OCI-LY7 (cell line): ENCODE results near the gene GCLM. TPM values are rescaled to one million over a fixed set of nuclear protein-coding genes. Genes with fewer than 3 reads are reported as not detected.
A peak's percentile ranks its signal among the peaks of the same experiment; 100 is the strongest.

Experiments
- BruUV-seq: library from RNA; stranded (reverse); fragments of 400-500 nt; replicated peaks from 2 replicates; lab custom pipeline; 2021; lab: Mats Ljungman, UMichigan
- CTCF ChIA-PET: fragments of 300-600 bp; sonication (Branson Sonifier 250); formaldehyde crosslinking; loops from one replicate; lab custom pipeline; 2022; ENCODE audit warnings: antibody characterized with exemption; ENCODE audit not compliant: unreplicated experiment; lab: Charles Lee
- POLR2A ChIA-PET: fragments of 300-600 bp; sonication (Branson Sonifier 250); formaldehyde crosslinking; loops from one replicate; lab custom pipeline; 2022; ENCODE audit warnings: antibody characterized with exemption; lab: Charles Lee
- DNase-seq: peaks from one replicate; pipeline ENCODE4 v3.0.0-alpha.2; 2015; ENCODE audit warnings: low spot score
- H2AFZ ChIP-seq: fragments of 200-600 bp; sonication (generic), shearing (Covaris generic); 2 replicates; pipeline ENCODE4 v1.6.1; 2014; ENCODE audit warnings: mild to moderate bottlenecking, antibody characterized with exemption, low read length, moderate library complexity
- H3K27ac ChIP-seq: fragments of 200-600 bp; sonication (generic); 2 replicates; pipeline ENCODE4 v1.5.1; 2014; ENCODE audit warnings: mixed run types, low read depth, mild to moderate bottlenecking, moderate library complexity, low read length, inconsistent platforms; ENCODE audit not compliant: poor library complexity, severe bottlenecking
- H3K36me3 ChIP-seq: fragments of 200-600 bp; sonication (generic); 2 replicates; pipeline ENCODE4 v1.6.1; 2014; ENCODE audit warnings: mild to moderate bottlenecking, antibody characterized with exemption, low read length, moderate library complexity, mixed read lengths; ENCODE audit not compliant: insufficient read depth
- H3K4me1 ChIP-seq: fragments of 200-600 bp; sonication (generic); 2 replicates; pipeline ENCODE4 v1.5.1; 2014; ENCODE audit warnings: mild to moderate bottlenecking, low read length; ENCODE audit not compliant: insufficient read depth, poor library complexity, severe bottlenecking
- H3K4me2 ChIP-seq: fragments of 200-600 bp; sonication (generic); 2 replicates; pipeline ENCODE4 v1.6.1; 2014; ENCODE audit warnings: mild to moderate bottlenecking, low read length
- H3K4me3 ChIP-seq: fragments of 200-600 bp; sonication (generic); 2 replicates; pipeline ENCODE4 v1.5.1; 2014; ENCODE audit warnings: mild to moderate bottlenecking, low read depth, low read length; ENCODE audit not compliant: poor library complexity, severe bottlenecking
- H3K79me2 ChIP-seq: fragments of 200-600 bp; sonication (generic); 2 replicates; pipeline ENCODE4 v1.6.1; 2016; ENCODE audit warnings: low read depth, mild to moderate bottlenecking, low read length, moderate library complexity, mixed read lengths; ENCODE audit not compliant: insufficient read depth
- H3K9me2 ChIP-seq: fragments of 200-600 bp; sonication (generic); 2 replicates; pipeline ENCODE4 v1.6.1; 2016; ENCODE audit warnings: mild to moderate bottlenecking, low read length, mixed read lengths; ENCODE audit not compliant: insufficient read depth
- H3K9me3 ChIP-seq: fragments of 200-600 bp; sonication (generic); 2 replicates; pipeline ENCODE4 v1.6.1; 2014; ENCODE audit warnings: mild to moderate bottlenecking, mixed run types, low read length, mixed read lengths
- H4K20me1 ChIP-seq: fragments of 200-600 bp; sonication (generic); 2 replicates; pipeline ENCODE4 v1.6.1; 2014; ENCODE audit warnings: mild to moderate bottlenecking, antibody characterized with exemption, low read length, moderate library complexity, mixed read lengths; ENCODE audit not compliant: insufficient read depth
- CTCF ChIP-seq: fragments of 200-600 bp; sonication (generic); conservative IDR thresholded peaks from 2 replicates; pipeline ENCODE4 v1.5.1; 2014; ENCODE audit warnings: mild to moderate bottlenecking, antibody characterized with exemption, low read length, moderate library complexity, mixed read lengths
- EZH2phosphoT487 ChIP-seq: fragments of 200-600 bp; sonication (generic); IDR thresholded peaks from 2 replicates; pipeline ENCODE4 v1.6.1; 2018; ENCODE audit warnings: low read depth, borderline replicate concordance, mild to moderate bottlenecking, mixed run types, antibody characterized with exemption, low read length, moderate library complexity, mixed read lengths
- intact Hi-C: fragments of 100-400 bp; cut with micrococcal nuclease; formaldehyde crosslinking; loops from one replicate; pipeline ENCODE4 v1.10.0; 2022; ENCODE audit not compliant: unreplicated experiment
- total RNA-seq, 2 experiments: library from RNA; depleted of rRNA in 1 of 2; stranded (reverse); fragments of >200 nt in 1 of 2; shearing (Covaris generic) in 1 of 2; gene quantifications; 2 replicates each; pipeline ENCODE4 v1.2.3, GENCODE V29; 2014 to 2022

GCLM gene
- total RNA-seq, 2 experiments from 2014 or later: 7.0 to 24.0 TPM

GRCh38 chr1:93845538-93846205, 63.6 kb downstream of the GCLM start:
- no peaks in the 10 kb centered on the region for H4K20me1 ChIP-seq
- BruUV-seq: no TSS peak
- peak overlapping the region; percentile 95 for H2AFZ ChIP-seq
- no peaks in the 10 kb centered on the region for H3K36me3 ChIP-seq
- intact Hi-C loops: loop anchor here (2.0 to 5.0 kb wide), 4 partner anchors 138 to 499 kb away; partner anchors contain the start of gene BCAR3
- no peak for TF ChIP-seq CTCF
- no peak for TF ChIP-seq EZH2phosphoT487
- H3K4me3 ChIP-seq: peak overlapping the region; percentile 75
- no peaks in the 10 kb centered on the region for H3K79me2 ChIP-seq
- ChIA-PET POLR2A (interaction anchor here (0.5 to 1.8 kb wide), 12 partner anchors 31 to 765 kb away, joined by 3 to 7 read pairs (median 4); partner anchors contain the start of genes DNTTIP2 and DR1), CTCF (interaction anchor here (0.6 to 1.1 kb wide), 5 partner anchors 27 to 216 kb away, joined by 3 to 4 read pairs (median 3); no protein-coding TSS in a partner anchor)
- H3K27ac ChIP-seq: peak overlapping the region; percentile 84
- H3K4me2 ChIP-seq: peak overlapping the region; percentile 84
- H3K9me2 ChIP-seq: no peaks in the 10 kb centered on the region
- DNase-seq: peak; percentile 24
- H3K4me1 ChIP-seq: peaks cover 29% of the 10 kb centered on the region
- H3K9me3 ChIP-seq: no peaks in the 10 kb centered on the region

- Histone ChIP-seq H3K79me2 (no peaks in the 10 kb centered on the region), H4K20me1 (no peaks in the 10 kb centered on the region), H3K4me3 (no peak overlapping the region), H3K9me2 (no peaks in the 10 kb centered on the region), H3K4me1 (peaks cover 29% of the 10 kb centered on the region), H3K9me3 (no peaks in the 10 kb centered on the region), H3K4me2 (peak overlapping the region; percentile 25; the same call in 1 of the 2 replicates), H3K36me3 (no peaks in the 10 kb centered on the region), H2AFZ (peak overlapping the region; percentile 1; the same call in 1 of the 2 replicates), H3K27ac (no peak overlapping the region)
- BruUV-seq: TSS peak; percentile 47
- DNase-seq: peak; percentile 83
- TF ChIP-seq EZH2phosphoT487: no peak
- TF ChIP-seq CTCF: peak; percentile 90
- ChIA-PET POLR2A (interaction anchor here (0.6 to 1.7 kb wide), 8 partner anchors 18 to 1060 kb away, joined by 3 to 10 read pairs (median 4); no protein-coding TSS in a partner anchor), CTCF (interaction anchor here (1.0 to 2.2 kb wide), 4 partner anchors 30 to 253 kb away, joined by 3 to 9 read pairs (median 5); no protein-coding TSS in a partner anchor)
- intact Hi-C loops: loop anchor here (1.0 to 5.0 kb wide), 3 partner anchors 137 to 542 kb away; no protein-coding TSS in a partner anchor
Measured at GRCh38 chr1:93844262-93845045, 64.8 kb downstream of the GCLM start.
